ENCODE measurements around the gene DNAJB9.

Gene DNAJB9

GRCh38 chr7:108605559-108606201 is 36.0 kb downstream of the DNAJB9 start:
- DNase-seq (ENCODE audit: low read depth), result no peak

GRCh38 chr7:108609643-108610042 is 40.0 kb downstream of the DNAJB9 start:
- DNase-seq (ENCODE audit: low read depth), result no peak

- no peak for DNase-seq (ENCODE audit: low read depth)
Measured at GRCh38 chr7:108611268-108611667, 41.6 kb downstream of the DNAJB9 start.

GRCh38 chr7:108613147-108613948 is 43.7 kb downstream of the DNAJB9 start:
- peak; percentile 5 for DNase-seq (ENCODE audit: low read depth)

GRCh38 chr7:108613949-108614381 is 44.3 kb downstream of the DNAJB9 start:
- DNase-seq (ENCODE audit: low read depth), result no peak

- DNase-seq (ENCODE audit: low read depth), result no peak
Measured at GRCh38 chr7:108614896-108615295, 45.2 kb downstream of the DNAJB9 start.

GRCh38 chr7:108618056-108618455 is 48.4 kb downstream of the DNAJB9 start:
- DNase-seq (ENCODE audit: low read depth), result no peak

- DNase-seq (ENCODE audit: low read depth), result no peak
Measured at GRCh38 chr7:108623220-108623619, 53.5 kb downstream of the DNAJB9 start.

Measured in HS-5 (cell line).